Spinal cord (tissue), 10 donors: ENCODE measurements around the gene ACP4. TPM values are rescaled to one million over a fixed set of nuclear protein-coding genes. Genes with fewer than 3 reads are reported as not detected.
A peak's percentile ranks its signal among the peaks of the same experiment; 100 is the strongest.
"Not testable (repeated sequence)": the region's sequence is repeated elsewhere in the genome, so short reads cannot be mapped to it uniquely, and the experiment has no call there.

Experiments
- DNase-seq, 6 donors: peaks; one replicate each; pipeline versions ENCODE4 v3.0.0 to v3.0.0-alpha.2; 2013 to 2015; ENCODE audit warnings: low spot score in 6 of 6, low read depth in 4 of 6
- H3K27ac ChIP-seq: one replicate; pipeline ENCODE4 v1.5.1; 2013; ENCODE audit warnings: low read depth, low read length, control low read depth
- H3K27me3 ChIP-seq: one replicate; pipeline ENCODE4 v1.6.1; 2013; ENCODE audit warnings: low read length; ENCODE audit not compliant: control insufficient read depth, insufficient read depth
- H3K36me3 ChIP-seq: one replicate; pipeline ENCODE4 v1.6.1; 2013; ENCODE audit warnings: low read length; ENCODE audit not compliant: control insufficient read depth, insufficient read depth
- H3K4me1 ChIP-seq: one replicate; pipeline ENCODE4 v1.6.1; 2013; ENCODE audit warnings: low read length; ENCODE audit not compliant: control insufficient read depth, insufficient read depth
- H3K4me3 ChIP-seq: one replicate; pipeline ENCODE4 v1.5.1; 2013; ENCODE audit warnings: low read depth, low read length, control low read depth
- H3K9me3 ChIP-seq: one replicate; pipeline ENCODE4 v1.6.1; 2013; ENCODE audit warnings: low read length; ENCODE audit not compliant: control insufficient read depth, insufficient read depth
- WGBS: methylation state at CpG from one replicate; pipeline ENCODE4 v1.1.5; 2013; ENCODE audit warnings: missing lambda C conversion rate; ENCODE audit not compliant: insufficient coverage; 5-methylcytosine and 5-hydroxymethylcytosine counted together
- polyA plus RNA-seq, 2 donors: library from polyadenylated mRNA; unstranded; fragments of 120-200 nt; gene quantifications; one replicate each; pipeline ENCODE4 v1.2.1, GENCODE V29; 2013; ENCODE audit not compliant: insufficient read length in 2 of 2
- total RNA-seq, 2 donors: library from RNA; depleted of rRNA in 1 of 2; stranded (reverse); fragments of 120-200 nt in 1 of 2; fragments of >200 nt in 1 of 2; gene quantifications; one replicate each; pipeline versions ENCODE4 v1.2.3 to v1.2.4, GENCODE V29; 2013 to 2014
- donor health status: healthy.

ACP4 gene
- total and polyA plus RNA-seq, 4 donors, result 0.44 TPM; not detected in 3

- no CpG with 5 or more reads among the region's 2 CpGs for WGBS
- Histone ChIP-seq H3K27me3 (peaks cover 10% of the 10 kb centered on the region), H3K36me3 (no peaks in the 10 kb centered on the region)
Observed at GRCh38 chr19:50772476-50772875, 17.7 kb upstream of the ACP4 start.

GRCh38 chr19:50772912-50773311, 17.3 kb upstream of the ACP4 start:
- H3K27me3 ChIP-seq, result peaks cover 14% of the 10 kb centered on the region
- not testable (repeated sequence) for H3K27ac ChIP-seq, H3K36me3 ChIP-seq, H3K9me3 ChIP-seq, H3K4me3 ChIP-seq, DNase-seq, H3K4me1 ChIP-seq
- WGBS, result 93% methylated on average over 3 of the region's 3 CpGs

More at GRCh38 chr19:50772476-50772875, 17.7 kb upstream of the ACP4 start:
- H3K9me3 ChIP-seq, result no peaks in the 10 kb centered on the region
- H3K4me3 ChIP-seq, result no peak overlapping the region
- H3K27ac ChIP-seq, result no peak overlapping the region
- no peaks in the 10 kb centered on the region for H3K4me1 ChIP-seq
- peak in 1 of 6 donors; percentile 36 for DNase-seq

GRCh38 chr19:50773454-50773853, 16.8 kb upstream of the ACP4 start:
- H3K27ac ChIP-seq, DNase-seq, H3K9me3 ChIP-seq, H3K36me3 ChIP-seq, H3K4me1 ChIP-seq, H3K4me3 ChIP-seq: not testable (repeated sequence)
- peaks cover 19% of the 10 kb centered on the region for H3K27me3 ChIP-seq
- WGBS, result 74% methylated on average over 6 of the region's 7 CpGs

GRCh38 chr19:50776131-50776530, 14.1 kb upstream of the ACP4 start:
- DNase-seq, result no peak
- no peak overlapping the region for H3K4me3 ChIP-seq
- 44% methylated on average over 1 of the region's 5 CpGs for WGBS
- no peak overlapping the region for H3K27ac ChIP-seq
- no peaks in the 10 kb centered on the region for H3K9me3 ChIP-seq
- H3K27me3 ChIP-seq, result peaks cover 46% of the 10 kb centered on the region
- peaks cover 9% of the 10 kb centered on the region for H3K4me1 ChIP-seq
- H3K36me3 ChIP-seq, result no peaks in the 10 kb centered on the region

GRCh38 chr19:50777261-50777660, 13.0 kb upstream of the ACP4 start:
- 86% methylated on average over 1 of the region's 4 CpGs for WGBS
- no peak overlapping the region for H3K4me3 ChIP-seq
- no peaks in the 10 kb centered on the region for H3K9me3 ChIP-seq
- no peak for DNase-seq
- H3K36me3 ChIP-seq, result no peaks in the 10 kb centered on the region
- H3K27me3 ChIP-seq, result peaks cover 49% of the 10 kb centered on the region
- H3K27ac ChIP-seq, result no peak overlapping the region
- H3K4me1 ChIP-seq, result peaks cover 9% of the 10 kb centered on the region

GRCh38 chr19:50777830-50778303, 12.3 kb upstream of the ACP4 start:
- Histone ChIP-seq H3K4me3 (no peak overlapping the region), H3K36me3 (no peaks in the 10 kb centered on the region), H3K9me3 (no peaks in the 10 kb centered on the region), H3K27ac (no peak overlapping the region), H3K27me3 (peaks cover 53% of the 10 kb centered on the region), H3K4me1 (peaks cover 9% of the 10 kb centered on the region)
- DNase-seq, result peak in 2 of 6 donors; percentile 31 to 62
- 0% methylated on average over 30 of the region's 30 CpGs for WGBS

GRCh38 chr19:50778906-50779430, 11.2 kb upstream of the ACP4 start:
- Histone ChIP-seq H3K27me3 (peaks cover 53% of the 10 kb centered on the region), H3K4me1 (peaks cover 14% of the 10 kb centered on the region), H3K36me3 (no peaks in the 10 kb centered on the region), H3K4me3 (no peak overlapping the region), H3K27ac (no peak overlapping the region), H3K9me3 (no peaks in the 10 kb centered on the region)
- 40% methylated on average over 2 of the region's 7 CpGs for WGBS
- DNase-seq, result no peak

GRCh38 chr19:50779504-50780457, 10.4 kb upstream of the ACP4 start:
- WGBS, result 54% methylated on average over 23 of the region's 25 CpGs
- H3K4me3 ChIP-seq, result no peak overlapping the region
- no peak overlapping the region for H3K27ac ChIP-seq
- H3K36me3 ChIP-seq, result no peaks in the 10 kb centered on the region
- H3K9me3 ChIP-seq, result no peaks in the 10 kb centered on the region
- H3K27me3 ChIP-seq, result peaks cover 53% of the 10 kb centered on the region
- DNase-seq, result no peak
- peaks cover 14% of the 10 kb centered on the region for H3K4me1 ChIP-seq

- H3K9me3 ChIP-seq, result no peaks in the 10 kb centered on the region
- no peaks in the 10 kb centered on the region for H3K36me3 ChIP-seq
- no peak for DNase-seq
- peaks cover 14% of the 10 kb centered on the region for H3K4me1 ChIP-seq
- no peak overlapping the region for H3K4me3 ChIP-seq
- H3K27me3 ChIP-seq, result peaks cover 53% of the 10 kb centered on the region
- WGBS, result 67% methylated on average over 14 of the region's 16 CpGs
- H3K27ac ChIP-seq, result no peak overlapping the region
Observed at GRCh38 chr19:50780753-50781435, 9.3 kb upstream of the ACP4 start.
